Ramos (cell line): ENCODE results near the gene UGT1A1.

Experiments used
- in situ Hi-C: fragments of 300-500 bp; cut with MboI; formaldehyde crosslinking; loops from one replicate; pipeline ENCODE4 v1.14.3; 2022; ENCODE audit warnings: low sequenced_read_pairs; ENCODE audit not compliant: unreplicated experiment

UGT1A1 gene

DNA sequence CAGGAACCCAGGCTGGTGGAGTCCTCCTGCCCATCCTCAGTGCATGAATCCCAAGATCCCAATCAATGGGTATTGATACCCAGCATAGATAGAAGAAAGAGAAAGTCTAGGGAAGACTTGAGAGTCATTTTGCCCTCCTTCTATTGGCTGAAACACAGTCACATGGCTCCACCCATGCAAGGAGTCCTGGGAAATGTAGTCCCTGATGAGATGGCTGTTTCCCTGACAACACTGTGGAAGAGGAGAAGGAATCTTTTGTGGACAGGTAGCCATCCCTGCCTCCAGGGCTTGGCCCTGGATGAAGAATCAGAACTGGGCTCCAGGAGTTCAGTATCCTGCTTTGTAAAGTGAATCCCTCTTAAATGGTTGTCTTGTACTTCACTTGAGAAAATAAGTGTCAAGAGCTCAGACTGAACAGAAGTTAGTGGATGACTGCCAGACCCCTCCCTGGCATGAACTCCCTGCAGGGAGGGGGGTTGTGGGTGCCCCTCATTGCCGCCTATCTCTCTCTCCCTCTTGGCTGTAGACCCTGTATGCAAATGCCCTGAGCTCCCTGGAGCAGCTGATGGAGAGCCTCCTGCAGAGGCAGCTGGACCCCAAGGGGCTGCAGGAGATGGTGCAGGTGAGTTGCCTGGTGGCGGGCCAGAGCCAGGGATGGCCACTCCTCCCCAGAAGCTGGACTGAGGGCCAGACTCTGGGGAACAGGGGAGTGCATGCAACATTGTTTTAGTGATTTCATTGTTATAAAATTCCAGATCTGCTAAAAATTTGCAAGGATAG, 54.2 kb downstream of the UGT1A1 start:
- in situ Hi-C loops, result no loop called here

DNA sequence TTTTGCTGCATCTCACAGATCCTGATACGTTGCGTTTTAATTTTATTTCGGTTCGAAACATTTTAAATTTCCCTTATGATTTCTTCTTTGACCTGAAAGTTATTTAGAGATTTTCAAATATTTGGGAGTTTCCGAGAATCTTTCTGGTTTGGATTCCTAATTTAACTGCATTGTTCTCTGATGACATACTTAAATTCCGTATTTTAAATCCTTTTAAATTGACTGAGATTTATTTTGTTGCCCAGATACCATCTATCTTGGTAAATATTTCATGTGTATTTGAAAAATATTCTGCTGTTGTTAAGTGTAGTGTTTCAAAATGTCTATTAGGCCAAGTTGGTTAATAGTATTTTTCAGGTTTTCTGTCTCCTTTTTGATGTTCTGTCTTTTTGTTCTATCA, 55.8 kb downstream of the UGT1A1 start:
- in situ Hi-C loops, result no loop called here

DNA sequence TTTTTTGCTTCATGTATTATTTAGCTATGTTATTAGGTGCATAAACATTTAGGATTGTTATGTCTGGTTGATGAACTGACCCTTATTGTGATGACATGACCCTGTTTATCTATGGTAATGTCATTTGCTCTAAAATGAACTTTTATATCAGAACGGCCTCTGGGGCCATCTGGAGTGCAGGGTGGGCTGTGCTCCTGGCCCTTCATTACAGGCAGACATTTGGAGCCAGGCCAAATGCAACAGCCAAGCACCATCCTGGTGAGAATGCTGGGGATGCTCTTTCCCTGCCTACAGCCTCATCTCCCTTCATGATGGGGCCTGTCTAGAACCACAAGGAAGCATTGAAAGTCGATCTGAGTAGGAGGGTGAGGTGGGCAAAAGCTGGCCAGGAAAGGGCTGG, 56.3 kb downstream of the UGT1A1 start:
- in situ Hi-C loops, result no loop called here

DNA sequence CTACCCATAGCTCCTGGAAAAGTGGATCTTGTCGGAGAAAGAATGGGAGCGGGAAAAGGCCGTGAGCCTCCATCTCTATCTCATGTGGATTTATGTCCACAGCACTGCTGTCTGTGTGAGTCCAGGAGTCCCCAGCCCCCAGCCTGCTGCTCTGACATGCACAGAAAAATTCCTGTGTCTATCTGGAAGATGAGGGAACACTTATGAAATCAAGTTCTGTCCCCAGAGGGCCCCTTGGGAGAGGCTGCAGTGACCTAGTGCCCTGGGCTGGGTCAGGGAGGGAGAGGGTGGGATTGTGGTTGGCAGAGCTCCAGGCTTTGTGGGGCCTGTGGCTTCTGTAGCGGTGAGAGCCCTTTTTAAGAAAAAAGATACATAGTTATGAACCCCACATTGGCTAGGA, 56.7 kb downstream of the UGT1A1 start:
- in situ Hi-C loops, result no loop called here

DNA sequence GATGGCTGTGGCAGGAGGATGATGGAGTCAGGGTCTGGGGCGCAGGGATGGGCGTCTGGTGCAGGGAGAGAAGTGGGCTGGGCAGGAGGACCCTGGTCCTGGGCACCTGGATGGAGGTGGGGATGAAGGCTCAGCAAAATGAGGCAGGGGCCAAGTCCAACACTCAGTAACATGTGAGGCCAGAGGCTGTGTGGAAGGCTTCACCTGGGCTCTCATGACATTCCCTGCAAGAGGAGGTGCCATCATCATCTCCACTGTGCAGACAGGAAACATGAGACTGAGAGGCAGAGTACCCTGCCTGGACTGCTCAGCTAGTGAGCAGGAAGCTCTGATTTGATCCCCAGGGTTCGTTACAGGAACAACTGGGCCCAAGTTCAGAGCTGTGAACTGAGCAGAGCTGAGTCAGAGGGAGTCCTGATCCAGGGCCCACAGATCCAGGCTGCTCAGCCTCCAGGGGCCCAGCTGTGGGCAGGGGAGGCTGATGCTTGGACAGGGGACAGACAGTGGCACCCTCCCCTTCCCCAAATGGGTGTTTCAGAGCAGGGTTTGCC, 57.4 kb downstream of the UGT1A1 start:
- in situ Hi-C loops, result no loop called here

DNA sequence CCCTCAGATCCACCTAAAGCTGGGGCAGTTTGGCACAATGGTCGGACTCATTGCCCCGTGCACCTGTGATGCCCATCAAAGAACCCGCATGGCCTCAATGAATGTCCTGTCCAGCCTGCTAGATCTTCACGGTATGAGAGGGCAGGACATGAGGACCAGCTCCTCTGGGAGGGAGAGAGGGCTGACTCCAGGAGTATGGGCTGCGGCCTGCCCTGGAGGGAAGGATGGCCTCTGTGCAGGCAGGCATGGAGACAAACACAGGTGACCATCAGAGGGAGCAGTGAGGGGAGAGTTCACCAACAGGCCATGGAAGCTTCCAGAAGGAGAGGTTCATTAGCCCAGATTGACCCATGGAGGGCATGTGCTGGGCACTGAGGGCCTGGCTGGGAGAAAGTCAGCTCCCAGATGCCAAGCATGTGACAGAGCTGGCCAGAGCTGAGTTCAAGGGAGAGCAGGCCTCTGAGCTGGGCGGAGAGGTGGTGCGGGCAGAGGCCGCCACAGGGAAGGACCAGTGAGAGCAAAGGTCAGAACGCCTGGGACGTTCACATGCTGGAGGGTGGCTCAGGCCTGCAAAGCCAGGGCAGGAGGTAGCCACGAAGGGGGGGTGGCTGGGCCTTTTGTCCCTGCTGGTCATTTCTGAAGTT, 58.0 kb downstream of the UGT1A1 start:
- in situ Hi-C loops, result no loop called here

DNA sequence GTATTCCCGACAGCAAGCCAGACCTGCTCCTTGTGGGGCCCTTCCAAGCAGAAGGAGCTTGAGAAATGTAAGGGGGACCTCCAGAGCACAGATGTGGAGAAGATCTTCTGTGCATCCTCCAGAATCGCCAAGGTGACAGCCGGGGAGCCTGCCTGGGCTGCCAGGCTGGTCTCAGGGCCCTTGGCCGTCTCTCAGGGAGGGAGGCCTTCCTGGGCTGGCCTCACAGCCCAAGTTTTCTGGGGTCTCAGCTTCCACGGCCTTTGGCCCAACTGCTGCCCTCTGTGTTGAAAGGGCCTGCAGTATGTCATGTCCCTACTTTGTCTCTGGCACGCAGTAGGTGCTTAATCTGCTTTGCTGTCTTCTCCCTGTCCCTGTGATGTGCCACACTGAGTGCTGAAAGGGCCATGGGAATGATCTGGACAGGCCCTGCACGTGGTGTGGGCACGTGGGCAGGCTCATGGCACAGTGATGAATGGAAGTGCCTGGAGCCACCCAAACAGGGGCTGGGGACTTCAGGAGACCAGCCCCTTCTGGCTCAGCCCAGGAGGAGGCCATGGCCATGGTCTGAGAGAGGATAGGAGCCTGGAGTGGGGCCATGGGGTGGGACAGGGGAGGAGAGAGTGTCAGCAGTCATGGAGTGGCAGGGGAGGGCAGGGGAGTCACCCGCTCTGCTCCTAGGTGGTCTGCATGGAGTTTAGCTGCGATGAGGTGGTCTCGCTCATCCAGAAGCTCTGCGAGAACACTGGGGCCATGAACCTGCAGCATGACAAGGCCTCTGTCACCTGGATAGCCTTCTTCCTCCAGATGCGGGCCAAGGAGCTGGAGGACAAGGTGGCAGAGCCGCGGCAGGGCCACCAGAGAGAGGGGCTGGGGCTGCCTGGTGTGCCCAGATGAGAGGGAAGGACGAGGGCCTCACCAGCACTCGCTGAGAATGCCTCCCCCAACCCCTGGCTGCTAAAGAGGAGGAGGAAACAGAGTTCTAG, 58.9 kb downstream of the UGT1A1 start:
- in situ Hi-C loops, result no loop called here

DNA sequence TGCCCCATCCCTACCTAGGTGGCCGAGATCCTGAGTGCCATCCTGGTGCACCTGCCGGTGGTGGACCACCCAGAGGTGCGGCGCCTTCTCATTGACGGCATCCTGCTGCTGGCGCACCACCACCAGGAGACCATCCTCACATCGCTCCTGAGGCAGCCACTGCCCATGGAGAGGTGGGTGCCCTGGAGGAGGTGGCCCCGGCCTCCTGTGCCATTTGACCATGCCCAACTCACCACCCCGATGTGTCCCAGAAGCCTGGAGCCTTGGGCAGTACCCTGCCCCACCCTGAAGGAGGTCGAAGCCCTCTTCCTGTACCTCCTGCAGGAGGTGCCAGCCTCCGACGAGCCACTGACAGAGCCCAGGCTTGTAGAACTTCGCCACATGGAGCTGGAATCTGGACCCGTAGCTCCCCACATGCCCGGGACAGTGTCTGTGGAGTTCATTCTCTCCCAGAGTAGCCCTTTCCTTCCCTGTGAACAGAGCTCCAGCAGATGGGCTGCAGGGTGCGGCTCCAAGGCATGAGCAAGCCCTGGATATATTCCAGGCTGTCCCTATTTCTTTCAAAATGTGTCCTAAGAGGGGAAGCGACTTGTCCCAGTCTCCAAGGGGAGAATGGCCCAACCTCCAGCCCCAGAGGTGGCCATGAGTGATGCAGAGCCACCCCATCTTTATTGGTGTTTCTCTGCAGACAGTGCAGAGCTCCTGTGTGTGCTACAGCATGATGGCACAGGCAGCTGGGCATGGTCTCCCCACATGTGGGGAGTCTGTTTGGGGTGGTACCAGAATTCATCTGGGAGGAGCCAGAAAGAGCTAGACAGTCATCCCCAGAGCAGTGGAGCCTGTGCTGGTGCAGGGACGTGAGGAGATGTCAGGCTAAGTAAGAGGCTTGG, 60.1 kb downstream of the UGT1A1 start:
- in situ Hi-C loops, result no loop called here

DNA sequence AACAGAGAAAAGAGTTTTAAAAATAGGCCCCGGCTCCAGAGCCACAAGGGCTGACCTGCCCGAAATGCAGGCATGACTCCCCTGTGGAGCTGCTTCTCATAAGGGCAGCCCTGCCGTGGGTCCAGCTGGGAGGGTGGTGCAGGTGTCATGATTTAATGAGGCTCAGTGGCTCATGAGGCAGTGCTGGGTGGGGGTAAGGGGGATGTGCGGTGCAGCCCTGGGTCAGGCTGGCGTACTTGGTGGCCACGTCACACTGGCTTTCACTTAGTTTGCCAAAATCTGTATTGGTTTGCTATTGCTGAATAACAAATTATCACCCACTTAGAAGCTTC, 60.7 kb downstream of the UGT1A1 start:
- in situ Hi-C loops, result no loop called here

DNA sequence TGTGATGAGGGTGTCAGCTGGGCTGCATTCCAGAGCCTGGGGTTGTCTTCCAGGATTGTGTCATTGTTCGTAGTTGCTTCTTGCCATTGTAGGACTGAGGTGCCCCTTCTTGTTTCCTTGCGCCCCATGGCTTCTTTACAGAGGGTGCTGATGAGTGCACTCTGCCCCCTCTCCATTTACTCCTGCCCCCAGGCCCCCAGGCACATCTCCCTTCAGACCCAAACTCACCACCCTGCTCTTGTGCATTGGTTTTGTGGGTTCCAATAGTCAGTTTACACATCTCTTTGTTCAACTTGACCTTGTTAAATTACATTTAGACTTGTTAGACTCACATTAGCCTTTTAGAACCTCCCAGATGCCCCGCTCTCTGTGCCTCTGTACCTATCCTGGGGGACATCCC, 61.1 kb downstream of the UGT1A1 start:
- in situ Hi-C loops, result no loop called here

DNA sequence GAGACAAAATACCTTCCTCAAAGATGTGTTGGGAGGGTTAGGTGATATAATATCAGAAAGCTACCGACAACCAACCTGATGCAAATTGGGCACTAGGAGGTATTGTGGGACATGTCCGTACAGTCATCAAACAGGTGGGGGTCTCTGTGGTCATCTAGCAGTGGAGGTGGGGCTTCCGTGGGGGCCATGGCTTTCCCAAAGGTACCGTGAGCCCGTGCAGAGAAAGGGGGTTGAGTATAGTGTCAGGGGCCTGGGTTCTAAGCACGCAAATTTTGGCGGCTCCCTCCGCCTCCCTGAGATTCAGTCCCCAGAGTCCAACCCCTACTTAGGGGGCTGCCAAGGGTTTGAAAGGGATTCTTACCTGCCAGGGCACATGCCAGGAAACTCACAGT, 61.6 kb downstream of the UGT1A1 start:
- in situ Hi-C loops, result no loop called here

DNA sequence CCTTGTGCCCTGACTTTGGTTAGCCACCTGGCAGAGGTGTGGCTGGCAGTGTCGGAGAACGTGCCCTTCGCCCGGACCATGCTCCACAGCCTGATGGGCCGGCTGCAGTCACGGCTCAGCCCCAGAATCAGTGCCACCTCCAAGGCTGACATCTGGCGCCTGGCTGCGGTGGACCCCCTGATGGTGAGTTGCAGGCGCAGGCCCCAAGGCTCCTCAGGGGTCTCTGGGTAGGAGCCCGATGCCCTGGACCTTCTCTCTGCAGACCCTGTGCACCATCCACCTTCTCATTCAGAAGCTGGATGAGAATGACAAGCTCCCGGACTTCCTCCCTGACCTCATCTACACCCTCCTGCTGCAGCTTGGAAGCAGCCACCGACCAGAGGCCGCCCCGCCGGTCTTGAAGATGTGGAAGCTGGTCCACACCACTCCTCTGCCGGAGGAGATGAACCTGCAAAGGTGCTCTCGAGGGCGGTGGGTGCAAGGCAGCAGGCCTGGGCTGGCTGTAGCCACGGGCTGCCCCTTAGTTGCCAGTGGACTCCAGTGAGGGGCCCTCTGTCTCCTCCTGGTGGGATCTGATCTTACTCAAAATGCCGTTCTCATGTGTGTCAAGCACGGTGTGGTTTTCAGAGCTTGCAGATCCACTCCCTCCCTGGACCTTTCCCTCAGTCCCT, 62.2 kb downstream of the UGT1A1 start:
- in situ Hi-C loops, result no loop called here
